Stimulated activated CD4-positive, alpha-beta T cell treated with anti-CD3 and anti-CD28 coated beads, Interleukin-15, amount 100 ng/mL, for 48 hours (primary cell): ENCODE results near the gene OR5D13.

Experiments used
- DNase-seq, 2 donors: peaks; one replicate each; pipeline ENCODE4 v3.0.0-alpha.2; 2020; ENCODE audit warnings: low read depth in 2 of 2

The OR5D13 gene, protein sequence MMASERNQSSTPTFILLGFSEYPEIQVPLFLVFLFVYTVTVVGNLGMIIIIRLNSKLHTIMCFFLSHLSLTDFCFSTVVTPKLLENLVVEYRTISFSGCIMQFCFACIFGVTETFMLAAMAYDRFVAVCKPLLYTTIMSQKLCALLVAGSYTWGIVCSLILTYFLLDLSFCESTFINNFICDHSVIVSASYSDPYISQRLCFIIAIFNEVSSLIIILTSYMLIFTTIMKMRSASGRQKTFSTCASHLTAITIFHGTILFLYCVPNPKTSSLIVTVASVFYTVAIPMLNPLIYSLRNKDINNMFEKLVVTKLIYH

GRCh38 chr11:55773138-55773537 lies at the start of gene OR5D13:
Gene OR5D13 (plus strand): TSS chr11:55773438. CDS start chr11:55773438, 0 bp downstream.
- DNase-seq = no peak

DNA sequence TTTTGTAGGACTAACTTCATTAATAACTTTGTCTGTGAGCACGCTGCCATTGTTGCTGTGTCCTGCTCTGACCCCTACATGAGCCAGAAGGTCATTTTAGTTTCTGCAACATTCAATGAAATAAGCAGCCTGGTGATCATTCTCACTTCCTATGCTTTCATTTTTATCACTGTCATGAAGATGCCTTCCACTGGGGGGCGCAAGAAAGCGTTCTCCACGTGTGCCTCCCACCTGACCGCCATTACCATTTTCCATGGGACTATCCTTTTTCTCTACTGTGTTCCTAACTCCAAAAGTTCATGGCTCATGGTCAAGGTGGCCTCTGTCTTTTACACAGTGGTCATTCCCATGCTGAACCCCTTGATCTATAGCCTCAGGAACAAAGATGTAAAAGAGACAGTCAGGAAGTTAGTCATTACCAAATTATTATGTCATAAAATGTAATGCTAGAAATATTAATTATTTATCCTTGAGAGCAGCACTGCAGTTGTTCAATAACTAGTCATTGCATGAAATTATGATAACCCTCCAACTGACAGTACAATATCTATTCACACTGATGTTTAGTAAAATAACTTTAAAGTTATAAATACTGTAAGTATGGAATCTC lies 46.4 kb upstream of the OR5D13 start:
- no peak for DNase-seq

GRCh38 chr11:55732936-55733335 lies 40.3 kb upstream of the OR5D13 start:
- DNase-seq = no peak

DNA sequence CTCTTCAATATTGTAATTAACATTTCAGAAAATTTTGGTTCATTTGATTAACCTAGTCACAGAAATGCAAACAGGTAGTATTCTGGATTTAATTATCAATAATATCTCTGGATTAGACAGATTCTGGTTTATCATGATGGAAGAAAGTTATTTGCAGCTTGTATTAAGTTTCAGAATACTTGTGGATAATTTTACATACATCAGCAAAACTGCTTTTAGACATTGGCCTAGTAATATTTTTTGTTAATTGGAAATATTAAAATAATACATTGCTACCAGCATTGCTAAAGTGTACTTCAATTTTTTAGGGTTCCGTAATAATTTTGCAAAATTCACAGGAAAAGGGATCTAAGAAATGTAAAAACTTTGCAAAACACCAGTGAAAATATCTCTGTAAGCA lies 18.4 kb downstream of the OR5D13 start:
- no peak for DNase-seq

DNA sequence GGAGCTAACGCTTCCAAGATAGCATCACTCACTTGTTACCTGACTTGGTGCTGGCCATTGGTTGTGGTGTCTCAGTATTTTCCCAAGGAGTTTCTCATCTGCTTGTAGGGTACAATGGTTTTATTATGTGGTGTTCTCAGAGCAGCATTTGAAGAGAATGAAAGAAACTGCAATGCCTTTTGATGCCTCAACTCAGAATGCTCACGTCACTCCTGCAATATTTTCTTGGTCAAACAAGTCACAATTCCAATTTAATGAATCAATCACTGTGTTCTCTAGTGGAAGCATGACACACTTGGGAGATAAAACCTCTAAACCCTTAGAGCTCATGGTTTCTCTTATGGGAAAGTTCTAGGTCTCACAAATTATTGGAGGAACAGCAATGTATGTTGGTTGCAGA lies 20.1 kb downstream of the OR5D13 start:
- no peak for DNase-seq

DNA sequence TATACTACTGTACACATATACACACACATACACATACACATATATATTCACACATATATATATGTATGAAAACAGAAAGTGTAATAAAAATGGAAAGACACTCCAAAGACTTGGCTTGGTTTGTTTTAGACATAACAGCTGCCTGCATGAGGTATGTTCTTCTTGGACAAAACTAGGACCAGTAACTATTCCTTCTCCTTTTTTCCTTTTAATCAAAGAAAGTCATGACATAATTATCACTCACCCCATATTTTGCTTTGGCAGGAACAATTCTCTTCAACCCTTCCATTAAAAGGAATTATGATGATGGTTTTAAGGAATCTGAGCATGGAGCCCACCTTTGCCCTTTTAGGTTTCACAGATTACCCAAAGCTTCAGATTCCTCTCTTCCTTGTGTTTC lies 22.0 kb downstream of the OR5D13 start, which contains the start of gene OR5D14:
Gene OR5D14 (plus strand): TSS at position 301 of the 400 bp plus-strand sequence. CDS start 0 bp downstream, at position 301.
- DNase-seq = no peak

DNA sequence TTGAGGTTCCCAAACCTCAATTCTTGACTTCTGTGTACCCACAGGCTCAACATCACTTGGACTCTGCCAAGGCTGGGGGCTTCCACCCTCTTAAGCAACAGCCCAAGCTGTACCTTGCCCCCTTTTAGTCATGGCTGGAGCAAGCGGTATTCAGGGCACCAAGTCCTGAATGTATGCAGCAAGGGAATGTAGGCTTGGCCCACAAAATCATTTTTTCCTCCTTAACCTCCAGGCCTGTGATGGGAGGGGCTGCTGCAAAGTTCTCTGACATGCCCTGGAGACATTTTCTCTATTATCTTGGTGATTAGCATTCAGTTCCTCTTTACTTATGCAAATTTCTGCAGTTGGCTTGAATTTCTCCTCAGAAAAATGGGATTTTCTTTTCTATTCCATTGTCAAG lies 33.0 kb downstream of the OR5D13 start:
- DNase-seq = no peak

GRCh38 chr11:55811067-55811466 lies 37.8 kb downstream of the OR5D13 start, which contains the start of gene OR5L1:
Gene OR5L1 (plus strand): TSS chr11:55811367. CDS start chr11:55811467, 100 bp downstream.
- DNase-seq = no peak

DNA sequence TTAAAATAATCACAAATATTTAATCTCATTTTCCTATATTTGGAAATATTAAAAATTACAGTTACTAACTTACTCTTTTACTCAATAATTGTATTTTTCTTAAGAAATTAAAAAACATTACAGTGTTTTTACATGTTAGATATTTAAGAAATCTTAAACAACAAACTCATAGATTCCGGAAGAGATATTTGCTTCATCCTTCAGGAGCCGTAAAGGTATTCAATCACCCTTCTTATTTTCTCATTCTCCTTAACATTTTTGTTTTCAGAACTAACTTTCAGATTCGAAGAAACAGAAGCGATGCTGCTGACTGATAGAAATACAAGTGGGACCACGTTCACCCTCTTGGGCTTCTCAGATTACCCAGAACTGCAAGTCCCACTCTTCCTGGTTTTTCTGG lies 46.1 kb downstream of the OR5D13 start, which contains the start of gene OR5D18:
Gene OR5D18 (plus strand): TSS at position 301 of the 400 bp plus-strand sequence. CDS start 0 bp downstream, at position 301.
- no peak for DNase-seq
